ENCODE results near the gene AIF1L. TPM values are rescaled to one million over a fixed set of nuclear protein-coding genes. Genes with fewer than 3 reads are reported as not detected.

AIF1L gene
- total and polyA plus RNA-seq, 2 donors (not counting 1 experiment from before 2014, with no cell fraction given) = not detected

DNA sequence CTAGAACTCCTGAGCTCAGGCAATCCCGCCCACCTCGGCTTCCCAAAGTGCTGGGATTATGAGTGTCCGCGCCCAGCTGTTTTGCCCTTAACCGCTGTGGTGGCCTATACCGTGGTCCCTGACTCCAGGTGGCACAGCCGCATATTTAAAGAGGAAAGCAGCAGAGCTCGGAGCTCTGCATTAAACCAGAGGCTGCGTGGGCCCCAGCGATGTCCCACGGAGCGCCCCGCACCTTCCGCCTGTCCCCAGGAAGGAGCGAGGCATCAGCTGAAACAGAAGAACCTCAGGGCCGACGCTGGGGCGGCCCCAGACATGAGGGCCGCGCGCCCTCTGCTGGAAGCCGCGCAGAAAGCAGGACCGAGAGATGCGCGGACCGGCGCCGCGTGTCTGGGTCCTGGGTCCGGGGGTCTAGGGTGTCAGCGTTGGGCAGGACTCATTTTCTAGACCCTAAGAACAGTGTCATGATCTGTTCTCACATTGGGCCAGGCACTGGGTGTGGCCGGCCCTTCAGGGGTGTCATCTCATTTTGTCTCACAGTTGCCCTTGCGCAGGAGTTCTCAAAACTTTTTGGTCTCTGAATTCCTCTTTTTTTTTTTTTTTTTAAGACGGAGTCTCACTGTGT, 49.6 kb upstream of the AIF1L start:
- no peaks in the 10 kb centered on the region for H3K9me3 Mint-ChIP-seq (ENCODE audit: insufficient read depth)
- no peak overlapping the region for H3K27ac ChIP-seq (ENCODE audit: low read length in 2 of 2)
- peak overlapping the region; percentile 72 for H3K4me2 ChIP-seq (replicated peaks; ENCODE audit: low read depth, low read length, poor library complexity, severe bottlenecking)
- no peaks in the 10 kb centered on the region for H3K79me2 ChIP-seq (ENCODE audit: control insufficient read depth, insufficient read depth, low read length)
- peak overlapping the region; percentile 72 for H2AFZ ChIP-seq (ENCODE audit: insufficient read depth, low read depth, low read length, poor library complexity, severe bottlenecking)
- ChIA-PET CTCF (interaction anchor here (0.5 to 5.2 kb wide), 50 partner anchors 9 to 586 kb away, joined by 3 to 142 read pairs (median 4); partner anchors contain the start of genes EXOSC2 and NUP214), POLR2A (interaction anchor here (0.7 kb wide), 1 partner anchor 353 kb away, joined by 3 read pairs; the partner anchor contains the start of gene EXOSC2)
- peak overlapping the region; percentile 26 for H3K4me3 Mint-ChIP-seq
- peaks cover 7% of the 10 kb centered on the region for H3K27me3 Mint-ChIP-seq
- peaks cover 16% of the 10 kb centered on the region for H3K4me1 Mint-ChIP-seq
- H3K27me3 ChIP-seq (replicated peaks in 1 of 4; ENCODE audit: control extremely low read depth in 1 of 4, control insufficient read depth in 3 of 4, insufficient read depth in 4 of 4, low read length in 3 of 4) = peaks cover 0 to 5% (median 0%) of the 10 kb centered on the region in 4 experiments
- H3K36me3 ChIP-seq (replicated peaks in 1 of 2; ENCODE audit: control extremely low read depth in 1 of 2, control insufficient read depth in 1 of 2, extremely low read depth in 1 of 2, insufficient read depth in 2 of 2, low read length in 1 of 2) = no peaks in the 10 kb centered on the region
- intact Hi-C loops (cut with micrococcal nuclease) = loop anchor here (1.0 kb wide), 2 partner anchors 105 to 339 kb away; no protein-coding TSS in a partner anchor
- peaks cover 17 to 34% of the 10 kb centered on the region in 2 donors for H3K4me1 ChIP-seq (ENCODE audit: control insufficient read depth in 2 of 2, insufficient read depth in 2 of 2, low read length in 2 of 2)
- H4K20me1 ChIP-seq (ENCODE audit: control insufficient read depth, insufficient read depth, low read length, poor library complexity, severe bottlenecking) = no peaks in the 10 kb centered on the region
- no peak overlapping the region for H3K4me3 ChIP-seq (ENCODE audit: control extremely low read depth in 1 of 5, extremely low read depth in 1 of 5, insufficient read depth in 1 of 5, low read depth in 2 of 5, low read length in 4 of 5)
- no peak for TF ChIP-seq EZH2 (IDR thresholded peaks at IDR 0.05; ENCODE audit: borderline replicate concordance, insufficient read depth, low read depth, low read length, poor library complexity, severe bottlenecking)
- TF ChIP-seq, protein P1, sequence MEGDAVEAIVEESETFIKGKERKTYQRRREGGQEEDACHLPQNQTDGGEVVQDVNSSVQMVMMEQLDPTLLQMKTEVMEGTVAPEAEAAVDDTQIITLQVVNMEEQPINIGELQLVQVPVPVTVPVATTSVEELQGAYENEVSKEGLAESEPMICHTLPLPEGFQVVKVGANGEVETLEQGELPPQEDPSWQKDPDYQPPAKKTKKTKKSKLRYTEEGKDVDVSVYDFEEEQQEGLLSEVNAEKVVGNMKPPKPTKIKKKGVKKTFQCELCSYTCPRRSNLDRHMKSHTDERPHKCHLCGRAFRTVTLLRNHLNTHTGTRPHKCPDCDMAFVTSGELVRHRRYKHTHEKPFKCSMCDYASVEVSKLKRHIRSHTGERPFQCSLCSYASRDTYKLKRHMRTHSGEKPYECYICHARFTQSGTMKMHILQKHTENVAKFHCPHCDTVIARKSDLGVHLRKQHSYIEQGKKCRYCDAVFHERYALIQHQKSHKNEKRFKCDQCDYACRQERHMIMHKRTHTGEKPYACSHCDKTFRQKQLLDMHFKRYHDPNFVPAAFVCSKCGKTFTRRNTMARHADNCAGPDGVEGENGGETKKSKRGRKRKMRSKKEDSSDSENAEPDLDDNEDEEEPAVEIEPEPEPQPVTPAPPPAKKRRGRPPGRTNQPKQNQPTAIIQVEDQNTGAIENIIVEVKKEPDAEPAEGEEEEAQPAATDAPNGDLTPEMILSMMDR (IDR thresholded peaks at IDR 0.05) = peak; percentile 99
- H3K9me3 ChIP-seq (ENCODE audit: control extremely low read depth in 1 of 3, control insufficient read depth in 2 of 3, insufficient read depth in 1 of 3, low read length in 2 of 3) = peaks cover 0 to 2% (median 0%) of the 10 kb centered on the region in 3 donors
- H3K9ac ChIP-seq (ENCODE audit: low read length) = no peak overlapping the region
- ATAC-seq (ENCODE audit: low read depth) = peak; percentile 84
- peak; percentile 83 for DNase-seq
- H3K27ac Mint-ChIP-seq = no peak overlapping the region
- WGBS (ENCODE audit: insufficient coverage) = 12% methylated on average over 33 of the region's 35 CpGs

DNA sequence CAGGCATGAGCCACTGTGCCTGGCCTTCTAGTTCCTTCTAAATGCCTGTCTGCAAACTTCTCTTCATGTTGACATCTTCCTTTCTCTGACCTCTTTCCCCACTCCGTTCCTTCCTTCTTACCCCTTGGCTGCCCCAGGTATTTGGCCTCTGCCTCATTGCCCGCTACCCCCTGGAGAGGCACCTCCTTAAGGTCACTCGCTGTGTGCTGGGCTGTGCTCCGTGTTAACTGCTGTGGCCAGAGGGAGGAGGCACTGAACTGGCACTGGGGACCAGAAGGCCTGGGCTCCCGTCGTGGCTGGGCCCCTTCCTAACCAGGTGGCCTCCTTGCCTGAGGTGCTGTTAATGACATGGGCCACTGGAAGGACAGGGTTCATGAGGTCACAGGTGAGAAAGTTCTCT, 48.0 kb upstream of the AIF1L start:
- intact Hi-C loops (cut with micrococcal nuclease) = no loop called here
- Histone ChIP-seq H3K79me2 (ENCODE audit: control insufficient read depth, insufficient read depth, low read length) (no peaks in the 10 kb centered on the region), H3K27me3 (replicated peaks in 1 of 4; ENCODE audit: control extremely low read depth in 1 of 4, control insufficient read depth in 3 of 4, insufficient read depth in 4 of 4, low read length in 3 of 4) (peaks cover 0 to 7% (median 0%) of the 10 kb centered on the region in 4 experiments), H3K9me3 (ENCODE audit: control extremely low read depth in 1 of 3, control insufficient read depth in 2 of 3, insufficient read depth in 1 of 3, low read length in 2 of 3) (peaks cover 0 to 2% (median 0%) of the 10 kb centered on the region in 3 donors), H2AFZ (ENCODE audit: insufficient read depth, low read depth, low read length, poor library complexity, severe bottlenecking) (no peak overlapping the region), H3K4me1 (ENCODE audit: control insufficient read depth in 2 of 2, insufficient read depth in 2 of 2, low read length in 2 of 2) (peaks cover 6 to 22% of the 10 kb centered on the region in 2 donors), H4K20me1 (ENCODE audit: control insufficient read depth, insufficient read depth, low read length, poor library complexity, severe bottlenecking) (no peaks in the 10 kb centered on the region), H3K4me3 (ENCODE audit: control extremely low read depth in 1 of 5, extremely low read depth in 1 of 5, insufficient read depth in 1 of 5, low read depth in 2 of 5, low read length in 4 of 5) (no peak overlapping the region), H3K9ac (ENCODE audit: low read length) (no peak overlapping the region), H3K36me3 (replicated peaks in 1 of 2; ENCODE audit: control extremely low read depth in 1 of 2, control insufficient read depth in 1 of 2, extremely low read depth in 1 of 2, insufficient read depth in 2 of 2, low read length in 1 of 2) (no peaks in the 10 kb centered on the region), H3K27ac (ENCODE audit: low read length in 2 of 2) (no peak overlapping the region), H3K4me2 (replicated peaks; ENCODE audit: low read depth, low read length, poor library complexity, severe bottlenecking) (no peak overlapping the region)
- H3K4me1 Mint-ChIP-seq = peaks cover 16% of the 10 kb centered on the region
- H3K4me3 Mint-ChIP-seq = no peak overlapping the region
- TF ChIP-seq, protein P1 (IDR thresholded peaks at IDR 0.05) = no peak
- TF ChIP-seq EZH2 (IDR thresholded peaks at IDR 0.05; ENCODE audit: borderline replicate concordance, insufficient read depth, low read depth, low read length, poor library complexity, severe bottlenecking) = no peak
- 90% methylated on average over 6 of the region's 6 CpGs for WGBS (ENCODE audit: insufficient coverage)
- ChIA-PET POLR2A (no interaction called here), CTCF (interaction anchor here (0.6 to 5.2 kb wide), 6 partner anchors 9 to 342 kb away, joined by 3 to 142 read pairs (median 18); no protein-coding TSS in a partner anchor)
- no peak for ATAC-seq (ENCODE audit: low read depth)
- no peak for DNase-seq
- H3K27ac Mint-ChIP-seq = peak overlapping the region; percentile 53
- H3K9me3 Mint-ChIP-seq (ENCODE audit: insufficient read depth) = no peaks in the 10 kb centered on the region
- peaks cover 7% of the 10 kb centered on the region for H3K27me3 Mint-ChIP-seq
